ENCODE measurements around the gene CDK5RAP2. TPM values are rescaled to one million over a fixed set of nuclear protein-coding genes. Genes with fewer than 3 reads are reported as not detected.

Gene CDK5RAP2
- total RNA-seq, 1 donor from 2014 or later, result 40.4 TPM

DNA sequence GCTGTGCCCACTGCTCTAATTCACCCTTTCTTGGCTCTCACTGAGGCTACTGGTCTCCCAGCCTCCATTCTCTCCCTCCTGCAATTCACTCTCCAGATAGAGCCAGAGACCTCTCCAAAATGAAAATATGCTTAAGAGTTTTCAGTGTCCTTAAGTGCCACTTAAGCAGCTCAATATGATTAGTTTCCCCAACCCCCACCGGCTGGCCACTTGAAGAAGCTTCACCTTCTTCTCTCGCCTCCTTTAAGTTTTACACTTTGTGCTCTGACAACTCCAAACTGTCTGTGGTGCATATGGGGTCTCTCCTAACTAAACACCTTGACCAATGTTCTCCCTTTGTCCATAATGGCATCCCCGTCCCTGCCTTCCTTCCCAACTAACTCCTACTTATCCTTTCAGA is 53.4 kb downstream of the CDK5RAP2 start:
- H3K4me1 Mint-ChIP-seq (ENCODE audit: low read depth), result no peaks in the 10 kb centered on the region
- no peaks in the 10 kb centered on the region for H3K9me3 Mint-ChIP-seq (ENCODE audit: low read depth)
- no peak for DNase-seq (ENCODE audit: low spot score)
- no peaks in the 10 kb centered on the region for H3K27me3 Mint-ChIP-seq (ENCODE audit: low read depth)
- H3K4me3 Mint-ChIP-seq (ENCODE audit: unreplicated experiment), result no peak overlapping the region
- no peak overlapping the region for H3K27ac Mint-ChIP-seq (ENCODE audit: unreplicated experiment)
- peaks cover 53% of the 10 kb centered on the region for H3K36me3 Mint-ChIP-seq (ENCODE audit: low read depth)
- TF ChIP-seq, protein P1, sequence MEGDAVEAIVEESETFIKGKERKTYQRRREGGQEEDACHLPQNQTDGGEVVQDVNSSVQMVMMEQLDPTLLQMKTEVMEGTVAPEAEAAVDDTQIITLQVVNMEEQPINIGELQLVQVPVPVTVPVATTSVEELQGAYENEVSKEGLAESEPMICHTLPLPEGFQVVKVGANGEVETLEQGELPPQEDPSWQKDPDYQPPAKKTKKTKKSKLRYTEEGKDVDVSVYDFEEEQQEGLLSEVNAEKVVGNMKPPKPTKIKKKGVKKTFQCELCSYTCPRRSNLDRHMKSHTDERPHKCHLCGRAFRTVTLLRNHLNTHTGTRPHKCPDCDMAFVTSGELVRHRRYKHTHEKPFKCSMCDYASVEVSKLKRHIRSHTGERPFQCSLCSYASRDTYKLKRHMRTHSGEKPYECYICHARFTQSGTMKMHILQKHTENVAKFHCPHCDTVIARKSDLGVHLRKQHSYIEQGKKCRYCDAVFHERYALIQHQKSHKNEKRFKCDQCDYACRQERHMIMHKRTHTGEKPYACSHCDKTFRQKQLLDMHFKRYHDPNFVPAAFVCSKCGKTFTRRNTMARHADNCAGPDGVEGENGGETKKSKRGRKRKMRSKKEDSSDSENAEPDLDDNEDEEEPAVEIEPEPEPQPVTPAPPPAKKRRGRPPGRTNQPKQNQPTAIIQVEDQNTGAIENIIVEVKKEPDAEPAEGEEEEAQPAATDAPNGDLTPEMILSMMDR (IDR thresholded peaks at IDR 0.05), result no peak

- Mint-ChIP-seq H3K27ac (ENCODE audit: unreplicated experiment) (no peak overlapping the region), H3K4me1 (ENCODE audit: low read depth) (no peaks in the 10 kb centered on the region), H3K4me3 (ENCODE audit: unreplicated experiment) (no peak overlapping the region), H3K36me3 (ENCODE audit: low read depth) (peaks cover 54% of the 10 kb centered on the region), H3K27me3 (ENCODE audit: low read depth) (no peaks in the 10 kb centered on the region), H3K9me3 (ENCODE audit: low read depth) (no peaks in the 10 kb centered on the region)
- DNase-seq (ENCODE audit: low spot score), result no peak
- TF ChIP-seq, protein P1 (IDR thresholded peaks at IDR 0.05), result no peak
Observed at GRCh38 chr9:120524863-120525262, 55.1 kb downstream of the CDK5RAP2 start.

GRCh38 chr9:120524038-120524437 is 55.9 kb downstream of the CDK5RAP2 start:
- H3K4me3 Mint-ChIP-seq (ENCODE audit: unreplicated experiment), result no peak overlapping the region

DNA sequence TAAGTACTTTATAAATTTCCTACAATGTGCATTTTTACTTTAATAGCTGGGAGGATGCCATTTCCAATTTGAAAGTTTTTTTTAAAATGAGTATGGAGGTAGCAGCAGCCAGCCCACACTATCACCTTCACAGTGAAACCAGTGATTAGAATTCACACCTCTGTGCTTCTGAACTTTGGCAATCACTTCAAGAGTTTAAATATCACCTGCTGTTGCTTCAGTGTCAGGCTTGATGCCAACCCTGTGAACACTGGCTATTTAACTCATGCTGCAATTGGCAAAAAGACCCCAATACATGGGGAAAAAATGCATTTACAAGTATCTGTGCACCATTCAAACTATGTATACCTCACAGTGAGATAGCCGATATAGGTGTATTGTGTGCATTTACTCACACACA is 57.4 kb downstream of the CDK5RAP2 start:
- TF ChIP-seq, protein P1 (IDR thresholded peaks at IDR 0.05), result no peak
- H3K4me3 Mint-ChIP-seq (ENCODE audit: unreplicated experiment), result no peak overlapping the region
- H3K27ac Mint-ChIP-seq (ENCODE audit: unreplicated experiment), result no peak overlapping the region
- no peaks in the 10 kb centered on the region for H3K9me3 Mint-ChIP-seq (ENCODE audit: low read depth)
- no peak for DNase-seq (ENCODE audit: low spot score)
- H3K36me3 Mint-ChIP-seq (ENCODE audit: low read depth), result peaks cover 41% of the 10 kb centered on the region
- peaks cover 3% of the 10 kb centered on the region for H3K4me1 Mint-ChIP-seq (ENCODE audit: low read depth)
- H3K27me3 Mint-ChIP-seq (ENCODE audit: low read depth), result no peaks in the 10 kb centered on the region

More at GRCh38 chr9:120524038-120524437, 55.9 kb downstream of the CDK5RAP2 start:
- TF ChIP-seq, protein P1 (IDR thresholded peaks at IDR 0.05), result no peak
- peaks cover 49% of the 10 kb centered on the region for H3K36me3 Mint-ChIP-seq (ENCODE audit: low read depth)
- no peak overlapping the region for H3K27ac Mint-ChIP-seq (ENCODE audit: unreplicated experiment)
- H3K27me3 Mint-ChIP-seq (ENCODE audit: low read depth), result no peaks in the 10 kb centered on the region
- H3K4me1 Mint-ChIP-seq (ENCODE audit: low read depth), result no peaks in the 10 kb centered on the region
- DNase-seq (ENCODE audit: low spot score), result no peak
- no peaks in the 10 kb centered on the region for H3K9me3 Mint-ChIP-seq (ENCODE audit: low read depth)

GRCh38 chr9:120522032-120522431 is 57.9 kb downstream of the CDK5RAP2 start:
- H3K36me3 Mint-ChIP-seq (ENCODE audit: low read depth), result peaks cover 38% of the 10 kb centered on the region
- TF ChIP-seq, protein P1 (IDR thresholded peaks at IDR 0.05), result no peak
- peaks cover 3% of the 10 kb centered on the region for H3K4me1 Mint-ChIP-seq (ENCODE audit: low read depth)
- no peaks in the 10 kb centered on the region for H3K27me3 Mint-ChIP-seq (ENCODE audit: low read depth)
- H3K9me3 Mint-ChIP-seq (ENCODE audit: low read depth), result no peaks in the 10 kb centered on the region
- no peak overlapping the region for H3K4me3 Mint-ChIP-seq (ENCODE audit: unreplicated experiment)
- DNase-seq (ENCODE audit: low spot score), result no peak
- no peak overlapping the region for H3K27ac Mint-ChIP-seq (ENCODE audit: unreplicated experiment)
